OCI-LY7 (cell line): Measurements from ENCODE around the gene CMIP.

Source experiments
- EZH2phosphoT487 ChIP-seq: fragments of 200-600 bp; sonication (generic); IDR thresholded peaks from 2 replicates; pipeline ENCODE4 v1.6.1; 2018; ENCODE audit warnings: low read depth, borderline replicate concordance, mild to moderate bottlenecking, mixed run types, antibody characterized with exemption, low read length, moderate library complexity, mixed read lengths
- TF ChIP-seq, protein P1 (sequence below): fragments of 200-600 bp; sonication (generic); conservative IDR thresholded peaks from 2 replicates; pipeline ENCODE4 v1.5.1; 2014; ENCODE audit warnings: mild to moderate bottlenecking, antibody characterized with exemption, low read length, moderate library complexity, mixed read lengths

DNA sequence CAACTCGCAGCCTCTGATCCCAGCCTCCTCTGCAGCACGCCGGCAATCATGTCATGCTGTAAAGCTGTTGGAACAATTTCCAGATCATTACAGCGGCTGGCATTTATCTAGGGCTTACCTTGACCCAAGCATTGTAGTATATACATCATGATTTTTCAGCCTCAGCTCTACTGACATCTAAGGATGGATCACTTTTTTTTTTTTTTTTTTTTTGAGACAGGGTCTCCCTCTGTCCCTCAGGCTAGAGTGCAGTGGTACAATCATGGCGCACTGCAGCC is 103.3 kb downstream of the CMIP start:
- TF ChIP-seq, protein P1, sequence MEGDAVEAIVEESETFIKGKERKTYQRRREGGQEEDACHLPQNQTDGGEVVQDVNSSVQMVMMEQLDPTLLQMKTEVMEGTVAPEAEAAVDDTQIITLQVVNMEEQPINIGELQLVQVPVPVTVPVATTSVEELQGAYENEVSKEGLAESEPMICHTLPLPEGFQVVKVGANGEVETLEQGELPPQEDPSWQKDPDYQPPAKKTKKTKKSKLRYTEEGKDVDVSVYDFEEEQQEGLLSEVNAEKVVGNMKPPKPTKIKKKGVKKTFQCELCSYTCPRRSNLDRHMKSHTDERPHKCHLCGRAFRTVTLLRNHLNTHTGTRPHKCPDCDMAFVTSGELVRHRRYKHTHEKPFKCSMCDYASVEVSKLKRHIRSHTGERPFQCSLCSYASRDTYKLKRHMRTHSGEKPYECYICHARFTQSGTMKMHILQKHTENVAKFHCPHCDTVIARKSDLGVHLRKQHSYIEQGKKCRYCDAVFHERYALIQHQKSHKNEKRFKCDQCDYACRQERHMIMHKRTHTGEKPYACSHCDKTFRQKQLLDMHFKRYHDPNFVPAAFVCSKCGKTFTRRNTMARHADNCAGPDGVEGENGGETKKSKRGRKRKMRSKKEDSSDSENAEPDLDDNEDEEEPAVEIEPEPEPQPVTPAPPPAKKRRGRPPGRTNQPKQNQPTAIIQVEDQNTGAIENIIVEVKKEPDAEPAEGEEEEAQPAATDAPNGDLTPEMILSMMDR = no peak
- no peak for TF ChIP-seq EZH2phosphoT487
